T-helper 2 cell treated with Interferon-gamma antibody and Interleukin-4, amounts not matched to agents 5 μg/mL and 100 μg/mL, for 36 hours (primary cell): ENCODE data around the gene CDH13.

Experiments
- DNase-seq: peaks from one replicate; pipeline ENCODE4 v3.0.0; 2021; ENCODE audit warnings: low spot score
- H3K27ac Mint-ChIP-seq: one replicate; pipeline ENCODE4 v1.8.0; 2021; ENCODE audit warnings: mild to moderate bottlenecking, mixed read lengths
- H3K27me3 Mint-ChIP-seq: one replicate; pipeline ENCODE4 v1.8.0; 2021; ENCODE audit warnings: low read depth, mixed read lengths
- H3K36me3 Mint-ChIP-seq: one replicate; pipeline ENCODE4 v1.8.0; 2021; ENCODE audit warnings: low read depth, mixed read lengths
- H3K4me1 Mint-ChIP-seq: one replicate; pipeline ENCODE4 v1.8.0; 2021; ENCODE audit warnings: low read depth, mixed read lengths
- H3K4me3 Mint-ChIP-seq: one replicate; pipeline ENCODE4 v1.8.0; 2022; ENCODE audit warnings: mild to moderate bottlenecking, moderate library complexity, mixed read lengths
- H3K9me3 Mint-ChIP-seq: one replicate; pipeline ENCODE4 v1.8.0; 2021; ENCODE audit warnings: mixed read lengths

CDH13 gene

DNA sequence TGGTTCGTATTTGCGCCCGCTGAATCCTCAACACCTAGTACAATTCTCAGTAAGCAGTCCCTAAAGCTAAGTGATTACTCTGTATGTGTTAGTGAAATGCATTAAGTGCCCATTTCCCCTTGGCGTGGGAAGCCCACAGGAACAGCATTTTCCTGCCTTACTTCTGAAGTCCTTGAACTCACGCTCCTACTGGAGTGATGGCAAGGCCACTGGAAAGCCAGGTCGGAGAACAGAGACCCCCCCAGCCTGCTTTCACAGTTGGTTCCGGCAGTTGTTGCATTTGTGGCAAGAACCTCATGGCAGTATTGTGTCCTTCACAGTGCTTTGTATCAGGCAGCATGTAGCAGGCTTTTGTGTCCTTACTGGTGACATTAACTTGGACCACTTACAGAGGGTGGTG lies 340.7 kb downstream of the CDH13 start:
- Mint-ChIP-seq H3K27ac (no peak overlapping the region), H3K4me1 (no peaks in the 10 kb centered on the region), H3K4me3 (no peak overlapping the region), H3K27me3 (no peaks in the 10 kb centered on the region), H3K9me3 (no peaks in the 10 kb centered on the region), H3K36me3 (no peaks in the 10 kb centered on the region)
- DNase-seq, result no peak

- H3K27me3 Mint-ChIP-seq, result no peaks in the 10 kb centered on the region
- no peak overlapping the region for H3K4me3 Mint-ChIP-seq
- no peaks in the 10 kb centered on the region for H3K36me3 Mint-ChIP-seq
- peaks cover 8% of the 10 kb centered on the region for H3K9me3 Mint-ChIP-seq
- no peaks in the 10 kb centered on the region for H3K4me1 Mint-ChIP-seq
- no peak for DNase-seq
- no peak overlapping the region for H3K27ac Mint-ChIP-seq
These were observed 344.4 kb downstream of the CDH13 start for GRCh38 chr16:82971126-82971525.

- H3K27ac Mint-ChIP-seq, result no peak overlapping the region
- H3K36me3 Mint-ChIP-seq, result no peaks in the 10 kb centered on the region
- DNase-seq, result no peak
- H3K9me3 Mint-ChIP-seq, result peaks cover 14% of the 10 kb centered on the region
- H3K4me3 Mint-ChIP-seq, result no peak overlapping the region
- no peaks in the 10 kb centered on the region for H3K27me3 Mint-ChIP-seq
- H3K4me1 Mint-ChIP-seq, result no peaks in the 10 kb centered on the region
These were observed 345.7 kb downstream of the CDH13 start for GRCh38 chr16:82972331-82972919.

DNA sequence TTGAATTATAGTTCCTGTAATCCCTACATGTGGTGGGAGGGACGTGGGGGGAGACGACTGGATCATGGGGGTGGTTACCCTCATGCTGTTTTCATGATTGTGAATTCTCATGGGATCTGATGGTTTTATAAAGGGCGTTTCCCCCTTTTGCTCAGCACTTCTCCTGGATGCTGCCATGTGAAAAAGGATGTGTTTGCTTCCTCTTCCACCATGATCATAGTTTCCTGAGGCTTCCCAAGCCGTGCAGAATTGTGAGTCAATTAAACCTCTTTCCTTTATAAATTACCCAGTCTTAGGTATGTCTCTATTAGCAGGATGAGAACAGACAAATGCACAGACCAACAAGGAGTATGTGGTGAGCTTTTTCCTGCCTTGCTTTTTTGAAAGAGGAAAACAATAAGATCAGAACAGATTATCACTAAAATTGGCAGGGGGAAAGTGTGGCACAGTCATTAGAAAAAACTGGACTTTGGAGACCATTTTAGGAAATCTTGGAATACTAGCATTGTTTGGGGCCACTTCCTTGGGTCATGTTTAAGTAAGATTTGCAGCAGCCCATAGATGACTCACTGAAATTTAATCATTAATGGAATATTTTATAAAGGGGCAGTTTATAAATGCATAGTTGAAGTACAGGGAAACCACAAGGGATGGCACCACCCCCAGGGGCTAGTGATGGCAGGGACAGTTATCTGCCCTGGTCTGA lies 352.8 kb downstream of the CDH13 start:
- Mint-ChIP-seq H3K27me3 (no peaks in the 10 kb centered on the region), H3K4me1 (no peaks in the 10 kb centered on the region), H3K4me3 (no peak overlapping the region), H3K27ac (no peak overlapping the region), H3K9me3 (peaks cover 14% of the 10 kb centered on the region), H3K36me3 (no peaks in the 10 kb centered on the region)
- DNase-seq, result no peak

DNA sequence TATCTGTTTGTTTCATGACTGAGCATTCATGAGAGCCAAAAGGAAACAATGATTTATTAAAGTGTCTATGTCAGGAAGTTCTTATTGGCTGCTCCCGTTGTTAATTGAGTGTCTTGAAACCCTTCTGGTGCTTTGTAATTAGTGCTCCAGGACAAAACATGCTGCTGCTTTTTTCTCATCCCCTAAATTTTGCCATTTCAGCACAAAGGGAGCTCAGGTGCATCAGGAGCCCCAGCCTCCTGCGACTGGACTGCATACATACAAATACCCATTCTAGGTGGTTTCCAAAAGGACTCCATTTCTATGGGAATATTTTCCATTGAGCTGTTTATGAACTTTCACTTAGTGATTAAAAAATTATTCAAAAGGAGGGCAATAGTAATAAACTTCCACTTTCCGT lies 354.0 kb downstream of the CDH13 start:
- peaks cover 12% of the 10 kb centered on the region for H3K9me3 Mint-ChIP-seq

GRCh38 chr16:82987767-82988166 lies 361.0 kb downstream of the CDH13 start:
- Mint-ChIP-seq H3K36me3 (no peaks in the 10 kb centered on the region), H3K9me3 (peaks cover 6% of the 10 kb centered on the region), H3K27ac (no peak overlapping the region), H3K4me3 (no peak overlapping the region), H3K27me3 (no peaks in the 10 kb centered on the region), H3K4me1 (no peaks in the 10 kb centered on the region)
- DNase-seq, result no peak

More for the DNA sequence above, 354.0 kb downstream of the CDH13 start:
- Mint-ChIP-seq H3K4me1 (no peaks in the 10 kb centered on the region), H3K4me3 (no peak overlapping the region), H3K27me3 (no peaks in the 10 kb centered on the region), H3K36me3 (no peaks in the 10 kb centered on the region), H3K27ac (no peak overlapping the region)
- no peak for DNase-seq

- Mint-ChIP-seq H3K9me3 (peaks cover 6% of the 10 kb centered on the region), H3K27me3 (no peaks in the 10 kb centered on the region), H3K4me1 (no peaks in the 10 kb centered on the region), H3K36me3 (no peaks in the 10 kb centered on the region), H3K4me3 (no peak overlapping the region), H3K27ac (no peak overlapping the region)
- DNase-seq, result no peak
These were observed 363.4 kb downstream of the CDH13 start for GRCh38 chr16:82990155-82990554.

DNA sequence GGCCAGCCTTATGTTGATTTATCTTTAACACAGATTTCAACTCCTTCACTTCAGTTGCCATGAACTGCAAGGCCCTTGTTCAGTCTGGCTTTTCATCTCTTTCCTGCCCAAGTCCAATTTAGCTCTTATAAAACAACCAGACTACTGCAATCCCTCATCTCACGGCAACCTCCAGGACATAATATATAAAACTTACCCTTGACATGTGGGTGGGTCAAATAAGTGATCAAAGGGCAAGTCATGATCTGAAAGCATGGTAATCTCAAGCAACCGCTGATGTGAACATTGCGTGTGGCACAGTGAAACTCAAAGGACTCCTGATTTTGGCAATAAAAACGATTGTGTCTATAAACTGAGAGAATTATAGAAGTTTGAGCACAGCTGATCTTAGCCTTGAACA lies 364.6 kb downstream of the CDH13 start:
- no peaks in the 10 kb centered on the region for H3K4me1 Mint-ChIP-seq
- DNase-seq, result no peak
- H3K36me3 Mint-ChIP-seq, result no peaks in the 10 kb centered on the region
- H3K27ac Mint-ChIP-seq, result no peak overlapping the region
- peaks cover 6% of the 10 kb centered on the region for H3K9me3 Mint-ChIP-seq
- no peaks in the 10 kb centered on the region for H3K27me3 Mint-ChIP-seq
- no peak overlapping the region for H3K4me3 Mint-ChIP-seq

DNA sequence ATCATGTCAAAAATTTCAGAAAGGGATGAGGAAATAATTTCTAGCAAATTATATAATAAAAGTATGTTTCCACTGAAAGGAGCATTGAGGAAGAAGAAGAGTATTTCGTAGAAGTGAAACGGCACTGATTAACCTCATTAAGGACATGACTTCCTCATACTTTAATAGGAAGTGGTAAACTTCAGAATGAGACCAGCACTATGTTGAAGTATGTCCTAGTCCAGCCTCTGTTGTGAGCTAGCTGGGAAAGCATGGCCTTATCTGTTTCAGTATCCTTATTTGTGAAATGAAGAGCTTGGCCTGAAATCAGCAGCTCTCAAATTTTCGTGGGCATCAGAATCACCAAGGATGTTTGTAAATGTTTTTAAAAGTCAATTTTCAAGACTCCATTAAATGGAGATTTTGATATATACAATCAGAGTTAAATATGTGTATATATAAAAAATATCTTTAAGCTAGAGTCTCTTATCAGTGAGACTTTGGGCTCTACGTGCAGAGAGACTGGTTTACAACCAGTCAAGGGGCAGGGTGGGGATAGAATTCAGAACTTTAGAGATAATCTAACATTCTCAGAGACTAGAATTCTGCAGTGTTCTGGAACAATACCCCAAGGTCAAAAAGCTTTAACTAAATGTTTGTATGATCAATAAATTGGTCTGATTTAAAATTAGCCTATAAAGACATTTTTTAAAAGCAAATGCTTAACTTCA lies 365.4 kb downstream of the CDH13 start:
- no peak overlapping the region for H3K27ac Mint-ChIP-seq
- H3K9me3 Mint-ChIP-seq, result peaks cover 6% of the 10 kb centered on the region
- H3K27me3 Mint-ChIP-seq, result no peaks in the 10 kb centered on the region
- no peak for DNase-seq
- no peaks in the 10 kb centered on the region for H3K4me1 Mint-ChIP-seq
- H3K4me3 Mint-ChIP-seq, result no peak overlapping the region
- no peaks in the 10 kb centered on the region for H3K36me3 Mint-ChIP-seq

GRCh38 chr16:82992786-82993185 lies 366.0 kb downstream of the CDH13 start:
- H3K36me3 Mint-ChIP-seq, result no peaks in the 10 kb centered on the region
- H3K27ac Mint-ChIP-seq, result no peak overlapping the region
- no peaks in the 10 kb centered on the region for H3K27me3 Mint-ChIP-seq
- no peak overlapping the region for H3K4me3 Mint-ChIP-seq
- H3K4me1 Mint-ChIP-seq, result no peaks in the 10 kb centered on the region
- no peak for DNase-seq
- H3K9me3 Mint-ChIP-seq, result peaks cover 4% of the 10 kb centered on the region

- Mint-ChIP-seq H3K27me3 (no peaks in the 10 kb centered on the region), H3K27ac (no peak overlapping the region), H3K9me3 (no peaks in the 10 kb centered on the region), H3K36me3 (no peaks in the 10 kb centered on the region), H3K4me3 (no peak overlapping the region), H3K4me1 (no peaks in the 10 kb centered on the region)
- DNase-seq, result no peak
These were observed 366.6 kb downstream of the CDH13 start for GRCh38 chr16:82993415-82993814.

GRCh38 chr16:82993926-82994325 lies 367.2 kb downstream of the CDH13 start:
- Mint-ChIP-seq H3K27ac (no peak overlapping the region), H3K9me3 (peaks cover 2% of the 10 kb centered on the region)
- no peak for DNase-seq

DNA sequence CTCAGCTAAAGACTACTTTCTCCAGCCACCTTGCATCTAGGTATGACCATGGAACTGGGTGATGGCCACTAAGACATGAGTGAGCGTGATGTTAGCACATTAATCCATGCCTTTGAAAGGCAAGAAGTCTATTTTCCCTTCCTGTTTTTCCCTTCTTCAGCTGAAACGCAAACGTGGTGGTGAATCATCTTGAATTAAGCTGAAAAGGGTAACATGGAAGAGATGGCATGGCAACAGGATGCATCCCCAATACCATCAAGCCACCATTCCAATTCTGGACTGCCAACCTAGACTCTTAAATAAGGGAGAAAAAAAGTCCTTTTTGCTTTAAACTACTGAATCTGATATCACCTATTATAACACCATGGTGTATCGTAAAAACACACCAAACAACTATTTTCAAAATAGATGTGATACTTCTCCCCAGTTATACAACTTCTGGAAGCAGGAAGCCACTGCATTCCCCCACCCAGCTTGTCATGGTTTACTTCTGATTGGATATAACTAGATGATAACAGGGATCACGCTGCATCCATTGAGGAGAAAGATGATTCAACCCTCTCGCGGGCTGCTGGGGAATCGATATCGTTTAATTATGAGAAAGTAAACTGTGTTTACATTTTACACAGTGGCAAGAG lies 368.6 kb downstream of the CDH13 start:
- DNase-seq, result no peak
- no peak overlapping the region for H3K4me3 Mint-ChIP-seq
- H3K9me3 Mint-ChIP-seq, result peaks cover 4% of the 10 kb centered on the region
- H3K27me3 Mint-ChIP-seq, result no peaks in the 10 kb centered on the region
- no peaks in the 10 kb centered on the region for H3K4me1 Mint-ChIP-seq
- no peaks in the 10 kb centered on the region for H3K36me3 Mint-ChIP-seq
- H3K27ac Mint-ChIP-seq, result no peak overlapping the region

More at GRCh38 chr16:82993926-82994325, 367.2 kb downstream of the CDH13 start:
- no peaks in the 10 kb centered on the region for H3K4me1 Mint-ChIP-seq
- H3K4me3 Mint-ChIP-seq, result no peak overlapping the region
- no peaks in the 10 kb centered on the region for H3K36me3 Mint-ChIP-seq
- no peaks in the 10 kb centered on the region for H3K27me3 Mint-ChIP-seq

DNA sequence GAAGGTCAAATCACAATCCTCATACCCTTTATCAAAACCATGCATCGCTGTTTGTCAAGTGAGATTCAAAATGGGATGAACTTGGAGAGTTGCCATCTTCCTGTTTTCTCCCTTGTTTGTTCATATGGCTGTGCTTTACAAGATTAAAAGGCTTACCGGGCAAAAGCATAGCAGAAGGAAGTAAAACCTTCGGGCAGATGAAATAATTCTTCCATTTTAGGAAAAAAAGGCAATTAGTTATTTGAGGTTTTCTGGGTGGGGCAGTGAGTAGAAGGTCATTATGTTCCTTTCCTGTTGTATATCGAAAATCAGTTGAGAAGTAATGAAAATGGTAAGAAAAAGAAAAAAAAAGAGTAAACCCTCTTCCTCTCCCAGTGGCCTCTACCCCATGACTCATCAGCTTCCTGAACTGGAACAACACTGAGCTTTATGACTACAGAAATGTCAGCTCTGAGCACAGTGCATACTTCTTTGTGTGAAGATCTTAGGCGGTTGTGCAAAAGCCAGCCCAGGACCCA lies 369.2 kb downstream of the CDH13 start:
- Mint-ChIP-seq H3K27me3 (no peaks in the 10 kb centered on the region), H3K4me1 (no peaks in the 10 kb centered on the region), H3K9me3 (peaks cover 4% of the 10 kb centered on the region), H3K4me3 (no peak overlapping the region), H3K36me3 (no peaks in the 10 kb centered on the region), H3K27ac (no peak overlapping the region)
- no peak for DNase-seq
